ENCODE results near the gene ECSIT.
A peak's percentile ranks its signal among the peaks of the same experiment; 100 is the strongest.

ECSIT gene

GRCh38 chr19:11550265-11550664 is 21.3 kb upstream of the ECSIT start:
- no peak for DNase-seq

GRCh38 chr19:11549386-11549953 is 20.5 kb upstream of the ECSIT start:
- no peak for DNase-seq

GRCh38 chr19:11547929-11548700 is 19.2 kb upstream of the ECSIT start:
- DNase-seq = no peak

- DNase-seq = no peak
These were observed 12.3 kb upstream of the ECSIT start for GRCh38 chr19:11541238-11541637.

GRCh38 chr19:11540645-11541044 is 11.7 kb upstream of the ECSIT start:
- no peak for DNase-seq

GRCh38 chr19:11539495-11540365 is 10.8 kb upstream of the ECSIT start:
- no peak for DNase-seq

- DNase-seq = no peak
These were observed 9.5 kb upstream of the ECSIT start, which contains the start of gene CNN1 for GRCh38 chr19:11538232-11539036. Gene CNN1, plus strand, starts transcription at chr19:11538851. Its CDS starts 77 bp downstream, at chr19:11538928.

GRCh38 chr19:11535792-11536595 is 7.1 kb upstream of the ECSIT start:
- peak; percentile 85 for DNase-seq

GRCh38 chr19:11534948-11535347 is 6.0 kb upstream of the ECSIT start:
- no peak for DNase-seq

- DNase-seq = no peak
These were observed 5.6 kb upstream of the ECSIT start for GRCh38 chr19:11534538-11534937.

GRCh38 chr19:11530432-11530831 is 1.5 kb upstream of the ECSIT start:
- DNase-seq = no peak

- DNase-seq = no peak
These were observed 9.8 kb downstream of the ECSIT start for GRCh38 chr19:11519138-11519537.

GRCh38 chr19:11513946-11514345 is 15.0 kb downstream of the ECSIT start:
- no peak for DNase-seq

- no peak for DNase-seq
These were observed 18.5 kb downstream of the ECSIT start for GRCh38 chr19:11510444-11510843.

- DNase-seq = no peak
These were observed 21.4 kb downstream of the ECSIT start for GRCh38 chr19:11507370-11508078.

- DNase-seq = no peak
These were observed 22.0 kb downstream of the ECSIT start for GRCh38 chr19:11506967-11507366.

- no peak for DNase-seq
These were observed 22.8 kb downstream of the ECSIT start for GRCh38 chr19:11506101-11506555.

- peak; percentile 95 for DNase-seq
These were observed 23.3 kb downstream of the ECSIT start, which contains the start of gene ZNF653 for GRCh38 chr19:11505504-11506100. Gene ZNF653, minus strand, starts transcription at chr19:11505839. Its CDS starts 53 bp downstream, at chr19:11505786.

- peak; percentile 97 for DNase-seq
These were observed 23.9 kb downstream of the ECSIT start for GRCh38 chr19:11505032-11505503.

- no peak for DNase-seq
These were observed 24.4 kb downstream of the ECSIT start for GRCh38 chr19:11504502-11505031.
